Stimulated activated CD4-positive, alpha-beta T cell treated with anti-CD3 and anti-CD28 coated beads, Interleukin-4, amount 100 ng/mL, for 24 hours (primary cell): ENCODE results near the gene CCL4L2.
"Not testable (repeated sequence)": the region's sequence is repeated elsewhere in the genome, so short reads cannot be mapped to it uniquely, and the experiment has no call there.

Experiments used
- DNase-seq: peaks from one replicate; pipeline ENCODE4 v3.0.0-alpha.2; 2020

Gene CCL4L2

DNA sequence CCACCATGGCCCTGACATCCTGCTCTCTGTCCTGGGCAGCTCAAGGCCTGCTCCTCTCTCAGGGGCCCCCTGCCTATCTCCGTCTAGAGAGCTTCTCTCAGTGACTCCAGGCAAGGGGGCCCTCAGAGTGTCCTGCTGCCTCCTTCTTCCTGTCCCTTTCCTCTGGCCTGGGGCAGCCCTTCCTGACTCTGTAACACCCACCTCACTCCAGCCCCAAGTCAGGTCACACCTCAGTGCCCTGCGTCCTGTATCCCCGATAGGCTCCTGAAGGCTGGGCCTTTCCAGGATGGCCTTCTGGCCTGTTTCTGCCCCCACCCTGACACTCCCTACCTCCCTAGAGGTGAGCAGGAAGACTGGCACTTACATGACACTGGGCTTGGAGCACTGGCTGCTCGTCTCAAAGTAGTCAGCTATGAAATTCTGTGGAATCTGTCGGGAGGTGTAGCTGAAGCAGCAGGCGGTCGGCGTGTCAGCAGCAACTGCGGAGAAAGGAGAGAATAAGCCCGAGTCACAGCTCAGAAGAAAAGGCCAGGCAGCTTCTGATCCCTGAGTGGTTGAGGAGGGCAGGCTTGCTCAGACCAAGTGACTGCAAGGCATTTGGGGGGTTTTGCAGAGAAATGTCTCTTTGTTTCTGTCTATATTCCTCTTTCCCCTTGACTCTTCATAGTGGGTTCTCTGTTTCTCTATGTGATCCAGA, 15.3 kb upstream of the CCL4L2 start:
- DNase-seq, result no peak

DNA sequence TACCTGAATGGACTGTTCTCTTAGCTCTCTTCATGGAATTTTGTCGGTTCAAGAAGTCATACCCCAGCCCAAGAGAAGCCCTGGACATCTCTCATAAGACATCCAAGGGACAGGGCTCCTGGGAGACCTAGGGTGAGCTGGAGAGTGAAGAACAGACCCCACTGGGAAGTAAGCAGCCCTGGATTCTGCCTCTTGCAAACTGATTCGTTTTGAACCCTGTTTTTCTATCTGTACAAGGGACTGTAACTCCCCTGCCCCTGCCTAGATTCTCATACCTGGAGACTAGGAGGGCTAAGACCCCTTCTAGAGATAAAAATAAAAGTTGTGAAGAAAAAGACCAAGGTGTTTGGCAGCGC, 14.8 kb upstream of the CCL4L2 start:
- DNase-seq, result no peak

- DNase-seq, result no peak
Measured at GRCh38 chr17:36197387-36197703, 13.5 kb upstream of the CCL4L2 start.

GRCh38 chr17:36198831-36199465, 11.9 kb upstream of the CCL4L2 start:
- peak; percentile 40 for DNase-seq

DNA sequence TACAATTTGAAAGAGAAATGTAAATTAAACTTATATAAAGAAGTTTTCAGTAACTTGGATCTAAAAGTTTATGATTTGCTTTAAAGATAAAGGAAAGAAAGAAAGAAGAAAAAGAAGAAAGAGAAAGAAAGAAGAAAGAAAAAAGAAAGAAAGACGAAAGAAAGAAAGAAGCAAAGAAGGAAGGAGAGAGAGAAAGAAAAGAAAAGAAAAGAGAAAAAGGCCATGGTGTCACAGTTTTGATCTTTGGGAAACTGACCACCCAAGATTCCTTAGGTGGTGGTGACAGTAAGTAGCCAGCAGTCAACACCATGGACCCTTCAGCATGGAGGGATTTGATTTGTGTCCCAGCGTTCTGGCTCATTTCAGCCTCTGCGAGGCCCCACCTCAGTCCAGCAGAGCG, 9.8 kb upstream of the CCL4L2 start:
- not testable (repeated sequence) for DNase-seq

GRCh38 chr17:36201506-36201905, 9.4 kb upstream of the CCL4L2 start:
- not testable (repeated sequence) for DNase-seq

GRCh38 chr17:36203335-36203734, 7.5 kb upstream of the CCL4L2 start:
- DNase-seq, result no peak

DNA sequence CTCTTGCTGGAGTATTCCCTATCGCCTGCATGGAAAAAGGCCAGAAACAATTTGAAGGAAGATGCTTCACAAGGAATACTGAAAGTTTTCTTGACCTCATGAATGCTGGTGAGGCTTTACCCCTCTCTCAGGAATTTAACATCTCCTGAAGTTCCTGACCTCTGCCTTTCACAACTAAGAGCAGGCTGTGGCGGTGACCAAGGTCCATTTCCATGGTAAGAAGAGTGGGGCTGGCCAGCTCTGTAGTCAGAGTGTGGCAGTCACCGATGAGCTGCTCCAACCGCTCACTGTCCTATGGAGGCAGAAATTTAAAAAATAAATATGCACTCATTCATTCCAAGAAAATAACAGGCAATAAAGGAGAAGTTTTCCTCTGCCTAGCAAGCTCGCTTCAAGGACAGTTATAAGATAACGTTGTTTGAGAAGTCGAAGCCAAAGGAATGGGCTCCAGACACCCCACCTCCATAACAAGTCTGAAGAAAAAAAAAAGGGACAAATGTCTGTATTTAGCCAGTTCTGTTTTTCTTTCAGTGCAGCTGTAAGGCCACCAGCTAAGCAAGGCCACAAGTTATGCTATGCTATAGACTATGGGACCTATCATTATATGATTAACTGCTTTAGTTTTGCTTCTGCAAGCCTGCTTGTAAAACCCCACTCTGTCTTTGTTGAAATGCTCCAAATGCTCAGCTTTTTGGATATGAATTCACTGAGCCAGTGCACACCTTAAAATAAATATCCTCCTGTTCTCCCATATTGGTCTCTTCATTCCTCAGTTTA, 6.0 kb upstream of the CCL4L2 start:
- no peak for DNase-seq

GRCh38 chr17:36205637-36206485, 5.0 kb upstream of the CCL4L2 start:
- DNase-seq, result no peak

GRCh38 chr17:36206486-36206821, 4.4 kb upstream of the CCL4L2 start:
- not testable (repeated sequence) for DNase-seq

GRCh38 chr17:36207383-36207782, 3.5 kb upstream of the CCL4L2 start:
- not testable (repeated sequence) for DNase-seq

DNA sequence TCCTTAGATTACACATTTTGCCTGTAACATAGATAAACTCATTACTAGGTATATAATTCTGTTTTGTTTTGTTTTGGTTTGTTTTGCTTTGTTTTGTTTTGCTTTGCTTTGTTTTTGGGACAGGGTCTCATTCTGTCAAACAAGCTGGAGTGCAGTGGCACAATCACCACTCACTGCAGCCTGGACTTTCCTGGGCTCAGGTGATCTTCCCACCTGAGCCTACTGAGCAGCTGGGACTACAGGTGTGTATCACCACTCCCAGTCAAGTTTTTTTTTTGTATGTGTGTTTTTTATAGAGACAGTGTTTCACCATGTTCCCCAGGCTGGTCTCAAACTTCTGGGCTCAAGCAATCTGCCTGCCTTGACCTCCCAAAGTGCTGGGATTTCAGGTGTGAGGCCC, 1.3 kb upstream of the CCL4L2 start:
- no peak for DNase-seq

- not testable (repeated sequence) for DNase-seq
Measured at GRCh38 chr17:36211484-36212271, 815 bp downstream of the CCL4L2 start.

- DNase-seq, result no peak
Measured at GRCh38 chr17:36212272-36212605, 1.4 kb downstream of the CCL4L2 start.

GRCh38 chr17:36212966-36213365, 2.1 kb downstream of the CCL4L2 start:
- no peak for DNase-seq

- no peak for DNase-seq
Measured at GRCh38 chr17:36213695-36214094, 2.8 kb downstream of the CCL4L2 start.

GRCh38 chr17:36214918-36215317, 4.1 kb downstream of the CCL4L2 start:
- no peak for DNase-seq

- DNase-seq, result not testable (repeated sequence)
Measured at GRCh38 chr17:36215406-36216308, 4.8 kb downstream of the CCL4L2 start.

DNA sequence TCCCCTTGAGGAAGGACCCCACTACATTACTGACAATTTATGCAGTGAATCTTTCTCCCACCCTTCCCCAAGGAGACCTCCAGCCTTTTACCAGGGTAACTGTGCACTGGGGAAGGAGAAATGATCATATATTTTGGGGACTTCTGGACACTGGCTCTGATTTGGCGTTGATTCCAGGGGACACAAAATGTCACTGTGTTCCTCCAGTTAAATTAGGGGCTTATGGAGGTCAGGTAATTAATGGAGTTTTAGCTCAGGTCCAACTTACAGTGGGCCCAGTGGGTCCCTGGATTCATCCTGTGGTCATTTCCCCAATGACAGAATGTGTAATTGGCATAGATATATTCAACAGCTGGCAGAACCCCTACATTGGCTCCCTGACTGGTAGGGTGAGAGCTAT, 8.7 kb downstream of the CCL4L2 start:
- DNase-seq, result not testable (repeated sequence)

DNA sequence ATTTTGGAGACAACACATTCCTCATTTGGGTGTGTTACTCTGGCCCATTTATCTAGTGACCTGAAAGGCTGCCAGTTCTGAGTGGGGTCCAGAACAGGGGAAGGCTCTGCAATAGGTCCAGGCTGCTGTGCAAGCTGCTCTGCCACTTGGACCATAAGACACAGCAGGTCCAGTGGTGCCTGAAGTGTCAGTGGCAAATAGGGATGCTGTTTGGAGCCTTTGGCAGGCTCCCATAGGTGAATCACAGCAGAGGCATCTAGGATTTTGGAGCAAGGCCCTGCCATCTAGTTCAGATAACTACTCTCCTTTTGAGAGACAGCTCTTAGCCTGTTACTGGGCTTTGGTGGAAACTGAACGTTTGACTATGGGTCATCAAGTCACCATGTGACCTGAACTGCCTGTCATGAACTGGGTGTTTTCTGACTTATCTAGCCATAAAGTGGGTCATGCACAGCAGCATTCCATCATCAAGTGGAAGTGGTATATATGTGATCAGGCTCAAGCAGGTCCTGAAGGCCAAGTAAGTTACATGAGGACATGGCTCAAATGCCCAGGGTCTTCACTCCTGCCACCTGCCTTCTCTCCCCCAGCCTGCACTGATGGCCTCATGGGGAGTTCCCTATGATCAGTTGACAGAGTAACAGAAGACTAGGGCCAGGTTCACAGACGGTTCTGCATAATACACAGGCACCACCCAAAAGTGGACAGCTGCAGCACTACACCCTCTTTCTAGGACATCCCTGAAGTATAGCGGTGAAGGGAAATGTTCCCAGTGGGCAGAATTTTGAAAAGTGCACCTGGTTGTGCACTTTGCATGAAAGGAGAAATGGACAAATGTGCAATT, 10.1 kb downstream of the CCL4L2 start:
- not testable (repeated sequence) for DNase-seq
